HCT116 (cell line): ENCODE measurements around the gene TMEFF2. TPM values are rescaled to one million over a fixed set of nuclear protein-coding genes. Genes with fewer than 3 reads are reported as not detected.

Experiments
- ATAC-seq: fragments of 200-7000 bp; cut with Tn5 transposase; 2 replicates; pipeline ENCODE4 v1.9.1; 2020; ENCODE audit warnings: mild to moderate bottlenecking, moderate library complexity
- BruUV-seq: library from RNA; stranded (reverse); fragments of 400-500 nt; replicated peaks from 2 replicates; lab custom pipeline; 2021; lab: Mats Ljungman, UMichigan
- CTCF ChIA-PET: fragments of 300-600 bp; sonication (Branson Sonifier 250); formaldehyde crosslinking; loops from one replicate; lab custom pipeline; 2021; ENCODE audit warnings: antibody characterized with exemption; lab: Charles Lee
- POLR2A ChIA-PET: fragments of 300-600, 350-600 bp; sonication (Branson Sonifier 250); formaldehyde crosslinking; loops from one replicate; lab custom pipeline; 2021; ENCODE audit warnings: antibody characterized with exemption; lab: Charles Lee
- RAD21 ChIA-PET, 2 experiments: fragments of 300-600 bp; sonication (Branson Sonifier 250); formaldehyde crosslinking; loops; one replicate each; lab custom pipeline; 2023; ENCODE audit warnings: low total read pairs in 2 of 2; ENCODE audit not compliant: uncharacterized antibody in 2 of 2, unreplicated experiment in 2 of 2, low non-redundant PET in 1 of 2; lab: Charles Lee
- DNase-seq: peaks from one replicate; pipeline ENCODE4 v3.0.0-alpha.2; 2010; ENCODE audit warnings: low read depth, low spot score
- H2AFZ ChIP-seq: fragments of 200-600 bp; shearing (Covaris generic), sonication (generic); 2 replicates; pipeline ENCODE4 v1.6.1; 2017; ENCODE audit warnings: low read depth, mixed run types, mixed read lengths, antibody characterized with exemption, low read length; ENCODE audit not compliant: poor library complexity, severe bottlenecking
- H3K27ac ChIP-seq: 2 replicates; pipeline ENCODE4 v1.5.1; 2012; ENCODE audit warnings: low read depth, low read length
- H3K27me3 ChIP-seq: fragments of 200-600 bp; sonication (generic); 2 replicates; pipeline ENCODE4 v1.6.1; 2016; ENCODE audit warnings: mixed run types, low read length, mixed read lengths; ENCODE audit not compliant: insufficient read depth
- H3K36me3 ChIP-seq, 2 experiments: fragments of 200-500 bp in 1 of 2; fragments of 200-600 bp in 1 of 2; sonication (Bioruptor generic) in 1 of 2; sonication (generic) in 1 of 2; 2 replicates each; pipeline versions ENCODE4 v1.5.1 to v1.6.1; 2014 to 2016; ENCODE audit warnings: low read length in 2 of 2, inconsistent platforms in 1 of 2, mixed read lengths in 1 of 2, mixed run types in 1 of 2; ENCODE audit not compliant: insufficient read depth in 2 of 2, control insufficient read depth in 1 of 2
- H3K4me1 ChIP-seq, 2 experiments: fragments of 200-600 bp in 1 of 2; sonication (generic) in 1 of 2; 2 replicates each; pipeline versions ENCODE4 v1.5.1 to v1.6.1; 2012 to 2017; ENCODE audit warnings: low read length in 2 of 2, inconsistent platforms in 1 of 2, mild to moderate bottlenecking in 1 of 2, mixed read lengths in 1 of 2, mixed run types in 1 of 2, moderate library complexity in 1 of 2; ENCODE audit not compliant: insufficient read depth in 2 of 2, control insufficient read depth in 1 of 2
- H3K4me2 ChIP-seq: fragments of 200-600 bp; sonication (generic); 2 replicates; pipeline ENCODE4 v1.6.1; 2017; ENCODE audit warnings: mixed run types, low read length, mixed read lengths
- H3K4me3 ChIP-seq, 2 experiments: fragments of 200-600 bp in 1 of 2; sonication (generic) in 1 of 2; replicated peaks in 1 of 2; 2 replicates each; pipeline ENCODE4 v1.5.1; 2011 to 2016; ENCODE audit warnings: low read length in 2 of 2, control low read depth in 1 of 2, low read depth in 1 of 2, mild to moderate bottlenecking in 1 of 2, mixed read lengths in 1 of 2, mixed run types in 1 of 2
- H3K79me2 ChIP-seq: fragments of 200-600 bp; sonication (generic); 2 replicates; pipeline ENCODE4 v1.6.1; 2017; ENCODE audit warnings: mild to moderate bottlenecking, mixed run types, low read length, moderate library complexity, mixed read lengths; ENCODE audit not compliant: insufficient read depth
- H3K9ac ChIP-seq: fragments of 200-600 bp; sonication (generic); 2 replicates; pipeline ENCODE4 v1.6.1; 2016; ENCODE audit warnings: low read length, mixed read lengths
- H3K9me2 ChIP-seq: fragments of 200-600 bp; sonication (generic), shearing (Covaris generic); 2 replicates; pipeline ENCODE4 v1.6.1; 2017; ENCODE audit warnings: mixed run types, mild to moderate bottlenecking, moderate library complexity; ENCODE audit not compliant: insufficient read depth
- H3K9me3 ChIP-seq, 2 experiments: fragments of 200-500 bp in 1 of 2; fragments of 200-600 bp in 1 of 2; sonication (Bioruptor generic) in 1 of 2; sonication (generic) in 1 of 2; 2 replicates each; pipeline ENCODE4 v1.6.1; 2014 to 2017; ENCODE audit warnings: low read length in 2 of 2, mixed read lengths in 2 of 2, inconsistent platforms in 1 of 2, low read depth in 1 of 2, mild to moderate bottlenecking in 1 of 2, mixed run types in 1 of 2, moderate library complexity in 1 of 2; ENCODE audit not compliant: control insufficient read depth in 1 of 2, insufficient read depth in 1 of 2
- H4K20me1 ChIP-seq: fragments of 200-600 bp; sonication (generic), shearing (Covaris generic); 2 replicates; pipeline ENCODE4 v1.6.1; 2017; ENCODE audit warnings: mixed run types, mild to moderate bottlenecking, moderate library complexity; ENCODE audit not compliant: insufficient read depth
- ATF3 ChIP-seq: IDR thresholded peaks from 2 replicates; pipeline ENCODE4 v1.6.1; 2012
- CBX3 ChIP-seq: IDR thresholded peaks from 2 replicates; pipeline ENCODE4 v1.6.1; 2012; ENCODE audit warnings: low read depth
- CTCF ChIP-seq, 3 experiments: fragments of 200-600 bp in 1 of 3; sonication (generic) in 1 of 3; IDR thresholded peaks in 2 of 3; conservative IDR thresholded peaks in 1 of 3; 2 replicates each; pipeline ENCODE4 v1.5.1; 2012 to 2017; ENCODE audit warnings: low read depth in 2 of 3, low read length in 2 of 3, antibody characterized with exemption in 1 of 3, borderline replicate concordance in 1 of 3, control low read depth in 1 of 3, mild to moderate bottlenecking in 1 of 3, mixed read lengths in 1 of 3, mixed run types in 1 of 3, moderate library complexity in 1 of 3; ENCODE audit not compliant: insufficient read depth in 1 of 3
- EGR1 ChIP-seq: IDR thresholded peaks from 2 replicates; pipeline ENCODE4 v1.6.1; 2012; ENCODE audit warnings: low read depth
- ELF1 ChIP-seq: IDR thresholded peaks from 2 replicates; pipeline ENCODE4 v1.6.1; 2012; ENCODE audit warnings: low read depth, borderline replicate concordance
- JUND ChIP-seq: IDR thresholded peaks from 2 replicates; pipeline ENCODE4 v1.6.1; 2012
- MAX ChIP-seq: IDR thresholded peaks from 2 replicates; pipeline ENCODE4 v1.6.1; 2012
- POLR2A ChIP-seq: IDR thresholded peaks from 2 replicates; pipeline ENCODE4 v1.7.0; 2011; ENCODE audit warnings: borderline replicate concordance; ENCODE audit not compliant: insufficient read depth, insufficient read length; ENCODE audit errors: extremely low read depth
- POLR2AphosphoS5 ChIP-seq: IDR thresholded peaks from 2 replicates; pipeline ENCODE4 v1.6.1; 2011; ENCODE audit warnings: mild to moderate bottlenecking, low read depth, low read length, moderate library complexity
- RAD21 ChIP-seq: IDR thresholded peaks from 2 replicates; pipeline ENCODE4 v1.6.1; 2012; ENCODE audit warnings: low read depth, mild to moderate bottlenecking
- REST ChIP-seq: IDR thresholded peaks from 2 replicates; pipeline ENCODE4 v1.6.1; 2012; ENCODE audit warnings: low read depth
- SIN3A ChIP-seq: IDR thresholded peaks from 2 replicates; pipeline ENCODE4 v1.6.1; 2012; ENCODE audit warnings: low read depth
- SP1 ChIP-seq: IDR thresholded peaks from 2 replicates; pipeline ENCODE4 v1.6.1; 2012; ENCODE audit warnings: low read depth
- SRF ChIP-seq: IDR thresholded peaks from 2 replicates; pipeline ENCODE4 v1.6.1; 2012; ENCODE audit warnings: low read depth
- TCF7L2 ChIP-seq: IDR thresholded peaks from 2 replicates; pipeline ENCODE4 v1.7.0; 2011; ENCODE audit warnings: borderline replicate concordance, inconsistent platforms; ENCODE audit not compliant: insufficient read depth, insufficient read length; ENCODE audit errors: extremely low read depth
- YY1 ChIP-seq: IDR thresholded peaks from 2 replicates; pipeline ENCODE4 v1.6.1; 2011; ENCODE audit warnings: low read length, low read depth, moderate library complexity, mild to moderate bottlenecking; ENCODE audit not compliant: insufficient replicate concordance; ENCODE audit errors: extremely low read depth
- intact Hi-C: fragments of 100-400 bp; cut with micrococcal nuclease; formaldehyde crosslinking; loops from 2 replicates; pipeline ENCODE4 v1.10.0; 2022
- total RNA-seq: library from RNA; stranded (reverse); gene quantifications from one replicate; pipeline ENCODE4 v1.2.1, GENCODE V29; 2021; ENCODE audit not compliant: unreplicated experiment

TMEFF2 gene
- total RNA-seq, 1 experiment from 2014 or later = not detected

DNA sequence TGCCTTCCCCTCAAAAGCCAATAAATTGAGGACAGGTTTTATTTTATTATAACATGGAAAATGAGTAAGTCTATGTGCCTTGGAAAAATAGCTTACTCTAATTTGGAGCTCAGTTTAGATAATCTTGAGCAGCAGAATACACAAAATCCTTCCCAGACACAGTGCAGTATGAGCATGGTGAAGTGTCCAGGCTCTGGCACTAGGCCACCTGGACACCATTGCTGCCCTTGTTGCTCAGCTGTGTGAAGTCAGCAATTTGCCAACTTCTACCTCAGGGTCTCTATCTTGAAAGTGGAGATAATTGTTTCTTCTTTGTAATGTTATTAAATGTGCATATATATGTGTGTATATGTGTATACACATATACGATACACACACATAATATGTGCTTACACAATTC is 242.9 kb downstream of the TMEFF2 start:
- no TSS peak for BruUV-seq
- H3K27ac ChIP-seq = no peak overlapping the region
- no peaks in the 10 kb centered on the region for H3K79me2 ChIP-seq
- no peak for ATAC-seq
- no peaks in the 10 kb centered on the region for H3K36me3 ChIP-seq
- no peak overlapping the region for H3K4me3 ChIP-seq
- no peaks in the 10 kb centered on the region for H4K20me1 ChIP-seq
- ChIA-PET POLR2A (no interaction called here), RAD21 (no interaction called here)
- H3K9me2 ChIP-seq = no peaks in the 10 kb centered on the region; the same call in 1 of the 2 replicates
- TF ChIP-seq YY1 = no peak
- TF ChIP-seq CTCF (IDR thresholded peaks at IDR 0.05 in 2 of 3, conservative IDR thresholded peaks at IDR 0.05 in 1 of 3; ENCODE audit: borderline replicate concordance in 1 of 3, insufficient read depth in 1 of 3, low read depth in 2 of 3, low read length in 2 of 3) = no peak
- no peak for TF ChIP-seq EGR1
- no peak for TF ChIP-seq SIN3A
- no peak for TF ChIP-seq POLR2A
- TF ChIP-seq RAD21 = no peak
- no peak for TF ChIP-seq SRF
- no peak for TF ChIP-seq JUND
- TF ChIP-seq MAX = no peak
- no peak for TF ChIP-seq SP1
- TF ChIP-seq CBX3 = no peak
- TF ChIP-seq POLR2AphosphoS5 = no peak
- no peak for TF ChIP-seq REST
- no peak for TF ChIP-seq TCF7L2
- no peak for TF ChIP-seq ATF3
- no peak for TF ChIP-seq ELF1
- TF ChIP-seq, all 23 proteins: peak for 0
- intact Hi-C loops = no loop called here
- CTCF ChIA-PET = no interaction called here
- no peak overlapping the region for H3K9ac ChIP-seq
- H3K27me3 ChIP-seq = no peaks in the 10 kb centered on the region
- no peak for DNase-seq
- no peak overlapping the region for H2AFZ ChIP-seq
- no peaks in the 10 kb centered on the region for H3K9me3 ChIP-seq
- no peak overlapping the region for H3K4me2 ChIP-seq
- peaks cover 0 to 8% of the 10 kb centered on the region in 2 experiments; a peak in 2 of 4 replicates for H3K4me1 ChIP-seq
